ENCODE results near the gene GALNT8.

Gene GALNT8

GRCh38 chr12:4794491-4794890 lies 74.3 kb downstream of the GALNT8 start:
- TF ChIP-seq CTCF (IDR thresholded peaks at IDR 0.05; ENCODE audit: insufficient read depth, low read length, poor library complexity, severe bottlenecking) = no peak
- TF ChIP-seq EZH2phosphoT487 (conservative IDR thresholded peaks at IDR 0.05; ENCODE audit: low read length) = no peak
- Histone ChIP-seq H2AFZ (ENCODE audit: low read depth, low read length, severe bottlenecking) (no peak overlapping the region), H3F3A (ENCODE audit: insufficient read depth) (no peaks in the 10 kb centered on the region), H3K9me3 (ENCODE audit: insufficient read depth, low read length) (no peaks in the 10 kb centered on the region), H3K27ac (ENCODE audit: low read depth, low read length) (no peak overlapping the region), H3K36me3 (ENCODE audit: low read length) (no peaks in the 10 kb centered on the region), H3K27me3 (ENCODE audit: low read length) (no peaks in the 10 kb centered on the region), H3K4me3 (ENCODE audit: insufficient read depth, low read length, poor library complexity, severe bottlenecking) (no peak overlapping the region), H3K9ac (ENCODE audit: low read length) (no peak overlapping the region), H3K9me2 (replicated peaks; ENCODE audit: insufficient read depth, low read length) (no peaks in the 10 kb centered on the region), H3K4me2 (ENCODE audit: low read depth, low read length, poor library complexity, severe bottlenecking) (no peak overlapping the region), H4K20me1 (ENCODE audit: low read depth, low read length) (no peaks in the 10 kb centered on the region), H3K79me2 (ENCODE audit: insufficient read depth, low read length) (no peaks in the 10 kb centered on the region)

- no peaks in the 10 kb centered on the region for H3K9me3 ChIP-seq (ENCODE audit: insufficient read depth, low read length)
- no peak overlapping the region for H3K9ac ChIP-seq (ENCODE audit: low read length)
- no peak overlapping the region for H2AFZ ChIP-seq (ENCODE audit: low read depth, low read length, severe bottlenecking)
- H3K79me2 ChIP-seq (ENCODE audit: insufficient read depth, low read length) = no peaks in the 10 kb centered on the region
- no peaks in the 10 kb centered on the region for H3K27me3 ChIP-seq (ENCODE audit: low read length)
- H4K20me1 ChIP-seq (ENCODE audit: low read depth, low read length) = no peaks in the 10 kb centered on the region
- no peak overlapping the region for H3K4me3 ChIP-seq (ENCODE audit: insufficient read depth, low read length, poor library complexity, severe bottlenecking)
- H3K4me2 ChIP-seq (ENCODE audit: low read depth, low read length, poor library complexity, severe bottlenecking) = no peak overlapping the region
- no peaks in the 10 kb centered on the region for H3F3A ChIP-seq (ENCODE audit: insufficient read depth)
- H3K9me2 ChIP-seq (replicated peaks; ENCODE audit: insufficient read depth, low read length) = no peaks in the 10 kb centered on the region
- no peak overlapping the region for H3K27ac ChIP-seq (ENCODE audit: low read depth, low read length)
- no peaks in the 10 kb centered on the region for H3K36me3 ChIP-seq (ENCODE audit: low read length)
- TF ChIP-seq CTCF (IDR thresholded peaks at IDR 0.05; ENCODE audit: insufficient read depth, low read length, poor library complexity, severe bottlenecking) = no peak
- no peak for TF ChIP-seq EZH2phosphoT487 (conservative IDR thresholded peaks at IDR 0.05; ENCODE audit: low read length)
Measured at GRCh38 chr12:4796216-4796615, 76.0 kb downstream of the GALNT8 start.

GRCh38 chr12:4796694-4797482 lies 76.7 kb downstream of the GALNT8 start:
- H3K9me2 ChIP-seq (replicated peaks; ENCODE audit: insufficient read depth, low read length) = no peaks in the 10 kb centered on the region
- no peak overlapping the region for H3K4me2 ChIP-seq (ENCODE audit: low read depth, low read length, poor library complexity, severe bottlenecking)
- no peaks in the 10 kb centered on the region for H3K79me2 ChIP-seq (ENCODE audit: insufficient read depth, low read length)
- TF ChIP-seq CTCF (IDR thresholded peaks at IDR 0.05; ENCODE audit: insufficient read depth, low read length, poor library complexity, severe bottlenecking) = no peak
- TF ChIP-seq EZH2phosphoT487 (conservative IDR thresholded peaks at IDR 0.05; ENCODE audit: low read length) = no peak
- H3K36me3 ChIP-seq (ENCODE audit: low read length) = no peaks in the 10 kb centered on the region
- no peak overlapping the region for H3K9ac ChIP-seq (ENCODE audit: low read length)
- H3K27ac ChIP-seq (ENCODE audit: low read depth, low read length) = no peak overlapping the region
- H3K27me3 ChIP-seq (ENCODE audit: low read length) = no peaks in the 10 kb centered on the region
- H3K4me3 ChIP-seq (ENCODE audit: insufficient read depth, low read length, poor library complexity, severe bottlenecking) = no peak overlapping the region
- no peaks in the 10 kb centered on the region for H3F3A ChIP-seq (ENCODE audit: insufficient read depth)
- H2AFZ ChIP-seq (ENCODE audit: low read depth, low read length, severe bottlenecking) = no peak overlapping the region
- H4K20me1 ChIP-seq (ENCODE audit: low read depth, low read length) = no peaks in the 10 kb centered on the region
- no peaks in the 10 kb centered on the region for H3K9me3 ChIP-seq (ENCODE audit: insufficient read depth, low read length)

Data from SU-DHL-6 (cell line).